Kidney capillary endothelial cell (primary cell): ENCODE data around the gene SLC14A1.

ENCODE experiments used
- DNase-seq: peaks from one replicate; pipeline ENCODE4 v3.0.0-alpha.2; 2018; ENCODE audit warnings: low spot score

Gene SLC14A1

DNA sequence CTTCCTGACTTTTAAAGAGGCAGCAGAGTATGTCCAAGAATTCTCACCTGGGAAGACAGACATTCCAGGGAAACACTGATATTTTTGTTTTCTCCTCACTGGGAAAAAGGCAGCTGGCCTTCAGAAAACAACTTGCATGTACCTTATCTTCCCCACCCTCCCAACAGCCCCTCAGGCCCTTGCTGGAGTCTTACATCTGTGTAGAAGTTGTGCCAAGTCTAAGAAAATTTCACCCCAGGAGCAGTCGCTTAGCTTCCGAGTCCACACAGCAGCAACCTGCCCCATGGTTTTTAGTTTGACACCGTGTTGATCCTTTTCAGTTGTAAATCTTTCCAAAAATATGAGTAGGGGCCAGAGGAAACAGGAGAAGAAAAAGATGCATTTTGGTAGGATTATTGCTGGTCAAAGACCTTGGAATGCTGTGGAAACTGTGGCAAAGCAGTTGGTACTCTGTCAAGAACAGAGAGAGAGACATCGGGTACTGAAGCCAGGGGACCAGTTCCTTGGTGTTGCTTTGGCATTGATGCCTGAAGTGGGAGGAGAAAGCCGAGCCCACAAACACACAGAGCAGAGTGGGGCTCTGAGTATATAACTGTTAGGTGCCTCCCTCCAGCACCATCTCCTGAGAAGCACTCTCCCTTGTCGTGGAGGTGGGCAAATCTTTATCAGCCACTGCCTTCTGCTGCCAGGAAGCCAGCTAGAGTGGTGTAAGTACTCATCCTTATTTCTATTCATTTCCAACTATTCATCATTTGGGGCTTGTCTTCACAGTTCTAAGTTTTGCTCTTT is at the start of gene SLC14A1:
Gene SLC14A1, plus strand, starts transcription at position 615 of the 789 bp plus-strand sequence. CDS start 6,140 bp downstream, outside the sequence.
- DNase-seq: no peak

DNA sequence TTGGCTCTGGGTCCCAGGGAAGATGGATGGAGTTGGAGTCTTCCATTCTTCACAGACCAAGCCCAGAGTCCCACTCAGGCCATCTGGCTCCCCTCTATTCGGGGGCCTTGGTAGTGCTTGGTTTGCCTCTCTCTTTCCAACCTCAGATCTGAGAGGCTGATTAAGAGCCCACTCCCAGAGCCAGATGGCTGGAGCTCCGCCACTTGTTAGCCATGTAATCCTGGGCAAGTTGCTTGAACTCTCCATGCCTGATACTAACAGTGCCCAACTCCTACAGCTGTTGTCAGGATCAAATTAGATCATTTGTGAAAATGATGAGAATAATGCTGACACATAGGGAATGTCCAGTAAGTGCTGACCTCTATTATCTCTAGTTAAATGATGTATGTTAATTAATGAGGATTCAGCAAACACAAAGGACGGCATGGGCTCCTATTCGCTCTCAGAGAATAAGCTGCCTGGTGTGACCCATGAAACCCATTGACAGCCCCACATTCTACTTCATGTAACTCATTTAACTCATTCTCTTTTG is 46.6 kb upstream of the SLC14A1 start:
- DNase-seq: no peak

DNA sequence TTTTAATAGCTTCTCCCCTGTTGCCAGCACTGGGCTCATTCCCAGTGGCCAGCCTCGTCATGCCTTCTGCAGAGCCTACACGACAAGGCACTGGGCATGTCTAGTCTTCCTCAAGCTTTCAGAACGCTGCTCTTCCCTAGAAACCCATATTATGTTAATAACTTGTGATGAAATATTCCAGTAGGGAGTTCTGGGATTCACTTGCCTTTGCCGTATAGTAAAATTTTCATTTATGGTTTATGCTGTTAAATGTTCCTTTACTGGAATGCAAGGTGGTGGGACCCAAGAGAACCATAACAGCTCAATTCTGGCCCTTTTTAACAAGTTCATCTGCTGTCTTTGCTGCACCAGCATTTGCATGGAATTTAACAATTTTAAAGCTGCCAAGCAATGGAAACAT is 45.5 kb upstream of the SLC14A1 start:
- DNase-seq: no peak

DNA sequence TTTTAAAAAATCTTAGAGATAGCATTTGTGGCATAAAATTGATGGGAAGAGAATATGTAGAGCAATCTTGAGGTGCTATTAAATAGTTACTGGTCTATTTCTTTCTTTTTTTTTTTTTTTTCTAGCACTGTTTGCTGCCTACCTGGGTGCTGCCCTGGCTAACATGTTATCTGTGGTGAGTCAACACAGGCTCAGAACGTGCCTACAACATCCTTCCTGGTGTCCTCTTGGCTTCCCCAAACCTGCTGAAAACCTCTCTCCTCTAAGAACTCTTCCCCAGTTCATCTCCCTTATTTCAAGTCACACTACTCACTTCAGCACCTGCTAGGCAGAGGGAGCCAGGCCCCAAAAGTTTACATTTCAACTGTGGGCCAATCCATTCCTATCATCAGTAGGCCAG is 45.1 kb upstream of the SLC14A1 start:
- no peak for DNase-seq

DNA sequence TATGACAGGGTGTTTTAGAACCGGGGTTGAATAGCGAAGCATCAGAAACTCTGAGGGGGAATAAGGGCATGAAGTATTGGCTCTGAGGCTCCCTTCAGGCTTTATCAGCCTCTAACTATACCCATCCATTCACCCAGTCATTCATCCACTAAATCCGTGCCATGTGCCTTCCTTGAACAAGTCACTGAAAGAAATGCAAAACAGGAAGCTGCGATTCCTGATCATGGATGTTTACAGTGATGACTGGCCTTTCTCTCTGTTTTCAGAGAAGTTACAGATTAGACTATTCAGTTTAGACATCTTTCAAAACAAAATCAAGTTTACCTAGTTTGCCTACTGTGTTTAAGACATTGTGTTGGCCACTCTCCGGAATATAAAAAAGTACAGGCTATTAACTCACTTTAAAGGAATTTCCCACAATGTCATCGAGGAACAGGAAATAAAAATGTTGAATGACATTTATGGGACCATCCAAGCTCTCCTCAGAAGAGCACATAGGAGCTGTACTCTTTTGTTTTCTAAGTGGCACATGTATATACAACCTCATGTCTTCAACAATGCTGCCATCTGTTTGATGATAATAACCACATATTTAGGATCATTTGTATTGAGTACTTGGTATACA is 43.8 kb upstream of the SLC14A1 start:
- DNase-seq: no peak

DNA sequence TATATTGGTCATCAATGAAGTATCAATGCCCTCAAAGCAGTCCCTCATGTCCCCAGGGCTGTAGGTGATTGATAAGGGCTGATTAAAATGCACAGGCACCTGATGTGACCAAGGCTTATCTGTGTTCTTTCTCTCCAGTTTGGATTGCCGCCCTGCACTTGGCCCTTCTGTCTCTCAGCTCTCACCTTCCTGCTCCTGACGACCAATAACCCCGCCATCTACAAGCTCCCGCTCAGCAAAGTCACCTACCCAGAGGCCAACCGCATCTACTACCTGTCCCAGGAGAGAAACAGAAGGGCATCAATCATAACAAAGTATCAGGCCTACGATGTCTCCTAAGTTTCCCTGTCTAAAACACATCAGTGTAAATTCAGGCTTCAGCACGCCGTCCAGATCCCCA is 41.8 kb upstream of the SLC14A1 start:
- DNase-seq: no peak

DNA sequence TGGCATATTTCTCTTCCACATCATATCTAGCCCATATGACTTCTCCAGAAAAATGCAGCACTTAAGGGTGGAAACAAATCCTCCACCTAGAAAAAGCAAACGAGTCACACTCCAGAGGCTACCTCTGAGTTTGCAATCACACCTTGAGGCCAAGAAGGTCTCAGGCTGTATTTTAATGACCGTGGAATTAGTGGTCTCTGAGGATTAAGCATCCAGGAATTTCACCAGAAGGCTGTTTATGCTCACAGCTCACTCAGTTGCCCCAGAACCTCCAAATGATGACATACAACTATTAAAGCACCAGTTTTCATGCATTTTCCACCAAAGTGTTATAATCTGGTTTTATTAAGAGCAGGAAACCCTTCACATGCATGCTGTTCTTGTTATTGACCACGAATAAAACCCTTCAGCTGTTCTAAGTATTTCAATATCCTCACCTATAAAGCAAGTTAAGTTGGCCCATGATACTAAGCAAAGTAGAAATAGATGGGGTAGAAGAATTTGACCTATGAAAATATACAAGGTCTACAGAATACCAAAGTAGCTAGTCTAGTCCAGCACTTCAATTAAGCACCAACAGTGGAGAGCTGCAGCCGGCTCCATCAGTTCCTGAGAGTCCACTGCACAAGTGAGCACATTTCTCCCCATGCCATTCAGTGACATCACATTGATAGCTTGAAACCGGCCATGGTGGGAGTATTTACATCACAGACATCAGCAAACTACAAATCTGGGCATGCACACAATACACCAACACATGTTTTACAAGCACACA is 39.5 kb upstream of the SLC14A1 start:
- no peak for DNase-seq

DNA sequence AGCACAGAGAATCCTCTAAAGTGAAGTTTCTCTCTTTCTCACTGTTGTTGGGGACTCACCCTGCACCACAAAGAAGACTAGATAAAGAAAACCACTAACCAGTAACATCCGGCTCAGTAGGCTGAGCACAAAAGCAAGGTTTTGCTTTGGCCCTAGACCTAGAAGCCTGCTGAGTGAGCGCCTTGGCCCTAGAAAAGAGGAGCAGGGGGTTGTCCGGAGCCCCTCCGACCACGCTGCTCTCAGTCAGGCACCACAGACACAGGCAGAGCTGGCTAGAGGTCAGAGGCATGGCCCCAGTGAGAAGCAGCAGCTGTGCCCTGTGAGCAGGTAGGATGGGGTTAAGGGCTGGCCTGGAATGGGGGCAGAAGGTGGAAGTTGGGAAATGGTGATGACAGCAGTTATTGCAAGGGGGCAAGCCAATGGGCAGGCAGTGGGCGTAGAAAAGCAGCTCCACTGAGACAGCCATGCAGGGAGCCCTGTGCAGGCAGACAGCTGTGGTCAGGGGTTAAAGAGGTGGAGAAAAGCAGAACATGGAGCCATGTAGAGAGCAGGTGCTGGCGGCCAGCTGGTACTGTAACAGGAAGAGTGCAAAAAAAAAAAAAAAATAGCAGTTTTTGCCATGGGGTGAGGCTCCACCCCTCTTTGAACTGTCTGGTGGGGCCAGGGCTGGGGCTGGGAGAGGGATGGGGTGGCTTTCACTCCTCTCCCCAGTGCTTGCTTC is 36.9 kb upstream of the SLC14A1 start:
- no peak for DNase-seq

DNA sequence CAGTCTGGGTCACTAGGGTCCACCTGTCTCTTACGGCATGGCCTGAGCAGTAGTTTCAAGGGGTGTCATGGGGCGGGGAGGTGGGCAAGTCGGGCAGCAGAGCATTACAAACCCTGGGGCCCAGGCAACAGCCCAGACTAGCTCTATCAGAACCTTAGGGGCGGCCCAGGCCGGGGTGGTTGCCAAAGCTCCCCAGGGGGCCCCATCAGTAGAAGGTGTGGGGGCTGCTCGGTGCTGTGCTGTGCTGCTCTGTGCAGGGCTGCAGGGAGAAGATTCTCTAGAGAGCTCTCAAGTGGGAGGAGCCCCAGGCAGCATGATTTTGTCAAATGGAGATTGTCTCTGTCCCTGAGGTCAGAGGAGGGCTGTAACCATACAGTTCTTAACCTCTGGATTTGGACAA is 36.4 kb upstream of the SLC14A1 start:
- DNase-seq: no peak

DNA sequence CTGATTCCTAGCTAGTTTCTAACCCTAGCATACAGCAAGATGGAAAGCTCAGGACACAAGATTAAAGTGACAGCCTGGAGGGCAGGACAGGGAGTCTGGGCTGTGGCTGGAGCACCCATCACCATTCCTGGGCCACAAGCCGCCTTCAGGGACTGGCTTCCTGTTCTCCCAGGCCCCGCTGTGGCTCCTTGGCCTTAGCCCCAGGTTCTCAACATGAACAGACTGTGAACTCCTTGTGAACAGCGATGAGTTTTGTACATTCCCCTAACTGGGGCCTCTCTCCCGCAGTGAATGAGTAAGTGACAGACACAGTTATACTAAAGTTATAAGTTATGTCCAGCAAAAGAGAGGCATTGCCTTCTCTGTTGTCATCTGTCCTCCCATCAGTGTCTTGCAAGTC is 35.9 kb upstream of the SLC14A1 start:
- no peak for DNase-seq

DNA sequence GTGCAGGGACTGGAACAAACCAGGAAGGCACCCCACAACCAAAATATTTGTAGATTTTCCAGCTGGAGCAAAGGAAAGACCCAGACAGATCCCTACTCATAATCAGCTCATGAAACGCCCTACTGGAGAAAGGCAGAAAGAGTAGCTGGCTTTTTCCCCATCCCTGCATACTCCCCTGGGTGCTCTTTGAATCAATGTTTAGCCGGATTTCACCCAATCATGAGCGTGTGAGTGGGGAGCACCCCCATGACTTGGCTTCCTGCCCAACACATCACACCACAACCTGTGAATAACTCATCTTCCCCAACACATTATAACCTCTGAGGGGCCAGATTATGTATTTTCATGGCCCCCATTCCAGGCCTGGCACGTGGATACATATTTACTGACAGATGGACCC is 35.1 kb upstream of the SLC14A1 start:
- no peak for DNase-seq

DNA sequence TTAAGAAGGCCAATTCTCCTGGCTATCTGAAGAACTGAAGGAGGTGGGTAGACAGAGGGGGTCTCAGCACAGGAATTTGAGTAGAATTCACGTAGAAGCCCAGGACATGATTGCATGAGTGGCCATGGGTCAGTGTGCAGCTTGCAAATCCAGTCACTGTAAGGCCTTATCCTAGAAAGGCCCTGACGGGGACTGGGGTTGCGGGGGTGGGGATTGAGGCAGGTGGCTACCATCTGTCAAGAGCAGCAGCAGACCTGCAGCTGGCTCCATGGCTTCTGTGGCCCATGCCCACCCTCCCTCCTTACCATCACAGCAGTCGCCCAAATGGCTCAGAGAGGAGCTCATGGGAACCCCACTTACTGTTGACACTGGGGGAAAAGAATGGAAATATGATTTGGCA is 34.6 kb upstream of the SLC14A1 start:
- DNase-seq: no peak

DNA sequence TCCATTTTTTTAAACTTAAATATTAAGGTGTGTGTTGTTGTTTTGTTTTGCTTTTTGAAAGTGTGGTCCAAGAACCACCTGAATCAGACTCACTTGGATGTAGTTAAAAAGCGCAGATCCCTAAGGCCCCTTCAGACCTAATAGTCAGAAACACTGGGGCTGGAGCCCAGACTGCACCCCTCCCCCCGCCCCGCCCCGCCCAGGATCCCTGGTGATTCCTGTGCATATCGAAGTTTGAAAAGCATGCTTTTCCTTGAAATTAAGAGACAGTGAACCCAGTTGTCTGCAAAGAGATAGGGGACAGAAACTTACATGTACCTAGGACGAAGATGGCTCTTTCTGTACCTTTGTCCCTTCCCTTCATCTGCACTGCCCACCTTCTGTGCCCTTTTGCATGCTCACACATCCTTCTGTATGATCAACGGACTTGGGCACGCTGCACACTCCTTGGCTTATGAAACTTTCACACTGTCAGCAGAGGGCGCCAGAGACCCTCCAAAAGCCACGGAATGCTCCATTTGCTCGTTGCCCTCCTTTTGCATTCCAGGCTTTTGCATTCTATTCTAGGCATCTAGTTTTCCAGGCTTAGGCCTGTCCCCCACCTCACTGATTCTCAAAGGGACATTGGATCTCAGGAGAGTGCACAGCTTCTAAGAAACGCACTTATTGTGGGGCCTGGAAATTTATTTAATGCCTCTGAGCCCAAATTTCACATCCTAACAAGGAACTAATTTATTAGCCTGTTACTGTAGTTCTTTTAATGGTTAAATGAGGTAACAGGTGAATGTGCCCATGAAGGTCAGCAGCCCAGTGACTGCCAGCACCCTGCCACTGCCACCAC is 32.8 kb upstream of the SLC14A1 start:
- peak; percentile 66 for DNase-seq

DNA sequence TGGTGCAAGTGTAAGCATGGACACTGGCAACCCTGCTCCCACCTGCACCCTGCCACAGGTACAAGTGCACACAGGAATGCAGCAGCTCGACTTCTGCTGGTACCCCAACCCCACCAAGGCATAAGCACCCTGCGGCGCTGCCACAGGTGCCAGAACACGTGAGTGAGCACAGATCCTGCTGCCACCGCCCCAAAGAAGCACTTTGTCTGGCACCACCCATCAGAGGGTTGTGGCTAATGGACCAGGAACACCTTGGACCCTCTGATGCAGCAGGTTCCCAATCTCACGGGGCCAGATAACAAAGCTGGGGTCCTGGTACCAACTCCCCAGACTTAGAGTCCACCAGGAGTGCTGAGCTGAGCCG is 32.2 kb upstream of the SLC14A1 start:
- DNase-seq: no peak

DNA sequence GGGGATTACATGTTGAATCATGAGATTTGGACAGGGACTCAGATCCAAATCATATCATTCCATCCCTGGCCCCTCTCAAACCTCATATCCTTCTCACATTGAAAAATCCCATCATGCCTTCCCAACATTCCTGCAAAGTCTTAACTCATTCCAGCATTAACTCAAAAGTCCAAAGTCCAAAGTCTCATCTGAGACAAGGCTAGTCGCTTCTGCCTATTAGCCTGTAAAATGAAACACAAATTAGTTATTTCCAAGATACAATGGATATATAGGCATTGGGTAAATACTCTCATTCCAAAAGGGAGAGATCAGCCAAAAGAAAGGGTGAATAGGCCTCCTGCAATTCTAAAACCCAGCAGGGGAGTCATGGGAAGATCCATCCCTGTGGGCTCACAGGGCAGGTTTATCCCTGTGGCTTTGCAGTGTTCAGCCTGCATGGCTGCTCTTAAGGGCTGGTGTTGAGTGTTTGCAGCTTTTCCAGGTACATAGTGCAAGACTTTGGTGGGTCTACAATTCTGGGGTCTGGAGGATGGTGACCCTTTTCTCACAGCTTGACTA is 21.2 kb upstream of the SLC14A1 start:
- DNase-seq: no peak

DNA sequence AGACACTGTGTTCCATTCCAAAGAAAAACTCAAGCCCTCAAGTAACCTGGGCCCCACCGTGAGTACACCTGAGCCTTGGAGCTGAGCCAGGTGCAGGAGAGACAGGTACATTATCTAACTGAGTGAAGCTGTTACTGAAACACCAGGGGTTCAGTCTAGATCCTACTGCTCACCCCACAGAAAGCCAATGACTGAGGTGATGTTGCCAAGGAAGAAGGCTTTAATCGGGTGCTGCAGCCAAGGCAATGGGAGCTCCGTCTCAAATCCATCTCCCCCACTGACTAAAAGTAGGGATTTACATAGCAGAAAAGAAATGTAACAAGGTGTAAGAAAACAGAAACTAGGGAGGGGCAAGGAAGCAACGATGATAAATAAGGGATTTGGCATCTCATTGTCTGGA is 15.2 kb upstream of the SLC14A1 start:
- no peak for DNase-seq

DNA sequence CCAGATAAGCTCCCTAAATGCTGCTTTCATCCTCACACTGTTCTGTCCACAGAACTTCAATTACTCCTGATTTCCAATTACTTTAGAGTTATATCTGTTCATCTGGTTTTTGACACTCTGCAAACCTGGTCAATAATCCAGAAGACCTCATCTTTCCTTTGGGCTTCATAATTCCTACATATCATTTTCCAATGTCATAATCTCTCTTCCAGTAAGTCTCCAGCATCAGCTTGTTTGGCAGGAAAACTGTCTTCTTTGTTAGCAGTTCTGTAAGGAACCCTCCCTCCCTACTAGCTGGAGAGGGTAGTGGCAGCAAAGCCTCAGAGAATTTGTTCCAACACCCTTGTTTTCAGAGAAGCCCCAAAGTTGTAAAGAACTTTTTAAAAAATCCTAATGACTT is 11.9 kb upstream of the SLC14A1 start:
- no peak for DNase-seq

DNA sequence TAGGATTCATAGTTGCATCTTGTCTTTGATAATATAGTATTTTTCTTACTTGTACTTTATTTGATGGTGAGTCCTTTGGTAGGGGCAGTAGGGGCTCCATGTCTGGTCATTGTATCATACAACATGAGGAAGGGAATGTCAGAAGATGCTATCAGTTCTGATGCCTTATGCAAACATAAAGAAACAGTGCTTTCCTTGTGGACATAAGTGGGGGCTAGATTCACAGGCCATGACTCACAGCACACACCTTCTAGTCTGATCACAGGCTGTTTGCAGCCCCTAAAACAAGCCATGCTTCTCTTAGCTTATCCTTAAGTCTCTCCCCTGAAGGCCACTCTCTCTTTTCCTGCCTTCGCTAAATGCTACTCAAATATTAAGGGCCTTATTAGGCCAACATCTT is 10.7 kb upstream of the SLC14A1 start:
- no peak for DNase-seq

DNA sequence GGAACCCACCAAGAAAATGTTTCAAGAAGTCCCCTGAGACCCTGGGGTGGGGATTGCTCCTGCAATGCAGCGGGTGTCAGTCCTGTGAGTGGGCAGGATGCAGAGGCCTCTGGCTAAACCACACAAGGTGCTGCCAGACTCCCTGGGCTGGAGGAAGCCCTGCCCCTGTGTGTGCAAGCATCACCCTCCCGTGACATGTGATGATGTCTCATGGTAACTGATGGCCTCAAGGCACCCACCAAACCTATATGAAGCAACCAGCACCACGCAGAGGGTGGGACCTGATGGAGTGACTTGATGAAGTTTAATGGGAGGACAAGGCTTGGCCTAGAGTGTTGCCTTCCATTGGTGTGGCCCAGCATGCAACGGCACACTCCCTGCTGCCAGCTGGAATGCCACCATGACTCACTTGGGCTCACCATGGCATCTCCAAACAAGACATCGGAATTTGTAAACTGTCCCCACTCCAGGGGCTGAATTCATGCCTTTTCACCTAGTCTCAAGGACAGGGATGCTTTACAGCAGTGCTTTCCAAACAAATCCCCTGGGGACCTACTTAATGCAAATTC is 8.7 kb upstream of the SLC14A1 start:
- DNase-seq: no peak

DNA sequence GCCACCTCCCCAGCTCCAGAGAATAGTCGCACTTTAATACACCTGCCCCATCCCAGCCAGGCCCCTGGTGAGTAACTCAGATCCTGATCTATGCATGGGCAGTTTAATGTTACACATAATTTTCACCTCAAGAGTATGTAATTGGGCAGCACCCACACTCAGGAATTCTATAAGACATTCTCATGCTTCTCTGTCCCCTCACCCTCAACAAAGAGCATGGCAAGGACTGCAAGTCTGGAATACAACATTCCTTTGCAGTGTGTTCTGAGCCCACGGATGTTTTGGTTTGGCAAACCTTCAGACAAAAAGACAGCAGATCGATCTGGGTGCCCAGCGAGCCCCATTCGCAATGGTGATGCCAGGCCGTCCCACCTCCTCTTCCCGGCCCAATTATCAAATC is 4.9 kb upstream of the SLC14A1 start:
- no peak for DNase-seq

DNA sequence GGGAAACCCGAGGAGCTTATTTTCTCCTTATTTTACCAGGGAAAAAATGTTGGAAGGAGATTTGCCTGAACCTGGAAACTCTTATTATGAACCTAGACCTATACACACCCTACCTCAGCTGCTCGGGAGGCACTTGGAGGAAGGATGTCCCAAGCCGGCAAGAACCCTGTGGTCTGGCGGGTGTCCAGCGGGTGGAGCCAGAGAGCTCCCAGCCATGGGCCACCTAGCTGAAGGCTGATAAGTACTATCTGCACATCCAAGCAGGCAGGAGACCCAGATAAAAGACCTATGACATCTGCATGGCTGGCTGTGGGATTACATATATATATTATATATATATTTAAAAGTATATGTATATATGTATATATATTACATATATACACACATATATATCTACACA is 1.1 kb upstream of the SLC14A1 start:
- peak; percentile 75 for DNase-seq
